Chondrocyte (in vitro differentiated cells): Measurements from ENCODE around the gene TNFRSF12A. TPM values are rescaled to one million over a fixed set of nuclear protein-coding genes. Genes with fewer than 3 reads are reported as not detected.

ENCODE experiments used
- DNase-seq: peaks from one replicate; pipeline ENCODE4 v3.0.0; 2021; ENCODE audit warnings: mixed read lengths, low spot score
- H3K27ac Mint-ChIP-seq: one replicate; pipeline ENCODE4 v1.8.0; 2021; ENCODE audit warnings: mild to moderate bottlenecking, moderate library complexity, mixed read lengths; ENCODE audit not compliant: unreplicated experiment
- H3K27me3 Mint-ChIP-seq: 2 replicates; pipeline ENCODE4 v1.8.0; 2021; ENCODE audit warnings: low read depth, mixed read lengths
- H3K36me3 Mint-ChIP-seq: 2 replicates; pipeline ENCODE4 v1.8.0; 2021; ENCODE audit warnings: low read depth, mixed read lengths
- H3K4me1 Mint-ChIP-seq: 2 replicates; pipeline ENCODE4 v1.8.0; 2021; ENCODE audit warnings: low read depth, mild to moderate bottlenecking, mixed read lengths
- H3K4me3 Mint-ChIP-seq: one replicate; pipeline ENCODE4 v1.8.0; 2021; ENCODE audit warnings: mild to moderate bottlenecking, moderate library complexity, mixed read lengths; ENCODE audit not compliant: unreplicated experiment
- H3K9me3 Mint-ChIP-seq: 2 replicates; pipeline ENCODE4 v1.8.0; 2021; ENCODE audit warnings: low read depth, mixed read lengths
- total RNA-seq: library from RNA; stranded (reverse); gene quantifications from 3 replicates; pipeline ENCODE4 v1.2.1, GENCODE V29; 2021
- TF ChIP-seq, protein P1 (sequence below): fragments of 200-600 bp; sonication (generic); IDR thresholded peaks from 2 replicates; pipeline ENCODE4 v1.5.0; 2021; ENCODE audit warnings: antibody characterized with exemption, mild to moderate bottlenecking, moderate library complexity

Gene TNFRSF12A
- total RNA-seq, 1 donor from 2014 or later = 165 TPM

DNA sequence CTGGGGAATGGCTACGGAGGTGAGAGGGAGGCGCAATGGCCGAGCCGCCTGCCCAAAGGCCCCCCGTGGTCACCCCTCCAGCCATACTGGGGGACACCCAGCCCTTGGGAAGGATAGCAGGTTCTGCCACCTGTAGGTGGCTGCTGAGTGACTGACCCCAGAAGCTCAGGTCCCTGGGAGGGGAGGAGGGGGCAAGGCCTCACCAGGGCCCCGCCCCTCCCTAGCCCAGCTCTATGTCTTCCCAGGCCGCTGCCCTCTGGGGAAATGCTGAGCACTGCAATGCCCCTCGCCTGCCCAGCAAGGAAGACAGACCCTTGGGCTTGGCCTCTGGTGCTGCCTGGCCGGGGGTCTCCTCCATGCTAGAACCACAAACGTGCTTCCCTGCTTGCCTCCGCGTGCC, 18.9 kb upstream of the TNFRSF12A start:
- no peak for DNase-seq
- Mint-ChIP-seq H3K9me3 (no peaks in the 10 kb centered on the region), H3K36me3 (no peaks in the 10 kb centered on the region), H3K4me1 (peaks cover 3% of the 10 kb centered on the region), H3K4me3 (no peak overlapping the region), H3K27me3 (peaks cover 6% of the 10 kb centered on the region), H3K27ac (no peak overlapping the region)
- TF ChIP-seq, protein P1, sequence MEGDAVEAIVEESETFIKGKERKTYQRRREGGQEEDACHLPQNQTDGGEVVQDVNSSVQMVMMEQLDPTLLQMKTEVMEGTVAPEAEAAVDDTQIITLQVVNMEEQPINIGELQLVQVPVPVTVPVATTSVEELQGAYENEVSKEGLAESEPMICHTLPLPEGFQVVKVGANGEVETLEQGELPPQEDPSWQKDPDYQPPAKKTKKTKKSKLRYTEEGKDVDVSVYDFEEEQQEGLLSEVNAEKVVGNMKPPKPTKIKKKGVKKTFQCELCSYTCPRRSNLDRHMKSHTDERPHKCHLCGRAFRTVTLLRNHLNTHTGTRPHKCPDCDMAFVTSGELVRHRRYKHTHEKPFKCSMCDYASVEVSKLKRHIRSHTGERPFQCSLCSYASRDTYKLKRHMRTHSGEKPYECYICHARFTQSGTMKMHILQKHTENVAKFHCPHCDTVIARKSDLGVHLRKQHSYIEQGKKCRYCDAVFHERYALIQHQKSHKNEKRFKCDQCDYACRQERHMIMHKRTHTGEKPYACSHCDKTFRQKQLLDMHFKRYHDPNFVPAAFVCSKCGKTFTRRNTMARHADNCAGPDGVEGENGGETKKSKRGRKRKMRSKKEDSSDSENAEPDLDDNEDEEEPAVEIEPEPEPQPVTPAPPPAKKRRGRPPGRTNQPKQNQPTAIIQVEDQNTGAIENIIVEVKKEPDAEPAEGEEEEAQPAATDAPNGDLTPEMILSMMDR = no peak

GRCh38 chr16:3003582-3004270, 16.4 kb upstream of the TNFRSF12A start:
- peak overlapping the region; percentile 25 for H3K4me3 Mint-ChIP-seq
- H3K4me1 Mint-ChIP-seq = peaks cover 3% of the 10 kb centered on the region
- H3K36me3 Mint-ChIP-seq = no peaks in the 10 kb centered on the region
- TF ChIP-seq, protein P1 = peak; percentile 75
- no peak overlapping the region for H3K27ac Mint-ChIP-seq
- peaks cover 19% of the 10 kb centered on the region for H3K27me3 Mint-ChIP-seq
- DNase-seq = no peak
- no peaks in the 10 kb centered on the region for H3K9me3 Mint-ChIP-seq

GRCh38 chr16:3004319-3004718, 15.8 kb upstream of the TNFRSF12A start:
- no peak for DNase-seq
- no peaks in the 10 kb centered on the region for H3K9me3 Mint-ChIP-seq
- peaks cover 19% of the 10 kb centered on the region for H3K27me3 Mint-ChIP-seq

GRCh38 chr16:3004781-3005284, 15.3 kb upstream of the TNFRSF12A start:
- H3K36me3 Mint-ChIP-seq = no peaks in the 10 kb centered on the region
- no peak for DNase-seq
- H3K27me3 Mint-ChIP-seq = peaks cover 19% of the 10 kb centered on the region
- TF ChIP-seq, protein P1 = no peak
- H3K4me1 Mint-ChIP-seq = peaks cover 3% of the 10 kb centered on the region
- no peak overlapping the region for H3K27ac Mint-ChIP-seq
- H3K9me3 Mint-ChIP-seq = no peaks in the 10 kb centered on the region
- H3K4me3 Mint-ChIP-seq = peak overlapping the region; percentile 55

More at GRCh38 chr16:3004319-3004718, 15.8 kb upstream of the TNFRSF12A start:
- peaks cover 3% of the 10 kb centered on the region for H3K4me1 Mint-ChIP-seq
- no peak overlapping the region for H3K4me3 Mint-ChIP-seq
- H3K36me3 Mint-ChIP-seq = no peaks in the 10 kb centered on the region
- no peak overlapping the region for H3K27ac Mint-ChIP-seq
- TF ChIP-seq, protein P1 = no peak

GRCh38 chr16:3007059-3007956, 12.9 kb upstream of the TNFRSF12A start:
- H3K4me3 Mint-ChIP-seq = no peak overlapping the region
- H3K27me3 Mint-ChIP-seq = peaks cover 21% of the 10 kb centered on the region
- DNase-seq = no peak
- peaks cover 3% of the 10 kb centered on the region for H3K4me1 Mint-ChIP-seq
- no peaks in the 10 kb centered on the region for H3K9me3 Mint-ChIP-seq
- TF ChIP-seq, protein P1 = no peak
- no peak overlapping the region for H3K27ac Mint-ChIP-seq
- H3K36me3 Mint-ChIP-seq = no peaks in the 10 kb centered on the region
